ENCODE measurements around the gene WDR7.

DNA sequence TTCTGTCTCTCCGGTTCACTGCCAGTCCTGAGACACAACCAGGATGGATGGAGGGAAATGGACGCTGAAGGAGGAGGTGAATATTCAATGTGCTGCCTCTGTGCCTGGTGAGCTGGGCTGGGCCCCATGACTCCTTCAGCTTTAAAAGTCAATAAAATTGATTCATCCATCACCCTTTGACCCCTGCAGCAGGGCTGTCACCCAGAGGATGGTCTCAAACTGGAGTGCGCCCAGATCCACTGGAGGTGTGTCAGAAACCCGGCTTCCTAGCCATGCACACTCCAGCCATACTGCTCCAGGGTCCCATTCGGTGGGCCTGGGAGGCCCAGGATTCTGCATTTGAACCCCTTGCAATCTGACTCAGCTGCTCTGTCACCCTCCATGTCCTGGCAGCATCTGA, 401.6 kb downstream of the WDR7 start:
- TF ChIP-seq, protein P1, sequence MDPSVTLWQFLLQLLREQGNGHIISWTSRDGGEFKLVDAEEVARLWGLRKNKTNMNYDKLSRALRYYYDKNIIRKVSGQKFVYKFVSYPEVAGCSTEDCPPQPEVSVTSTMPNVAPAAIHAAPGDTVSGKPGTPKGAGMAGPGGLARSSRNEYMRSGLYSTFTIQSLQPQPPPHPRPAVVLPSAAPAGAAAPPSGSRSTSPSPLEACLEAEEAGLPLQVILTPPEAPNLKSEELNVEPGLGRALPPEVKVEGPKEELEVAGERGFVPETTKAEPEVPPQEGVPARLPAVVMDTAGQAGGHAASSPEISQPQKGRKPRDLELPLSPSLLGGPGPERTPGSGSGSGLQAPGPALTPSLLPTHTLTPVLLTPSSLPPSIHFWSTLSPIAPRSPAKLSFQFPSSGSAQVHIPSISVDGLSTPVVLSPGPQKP (IDR thresholded peaks at IDR 0.05; ENCODE audit: low read depth, low read length): no peak
- TF ChIP-seq, protein P2, sequence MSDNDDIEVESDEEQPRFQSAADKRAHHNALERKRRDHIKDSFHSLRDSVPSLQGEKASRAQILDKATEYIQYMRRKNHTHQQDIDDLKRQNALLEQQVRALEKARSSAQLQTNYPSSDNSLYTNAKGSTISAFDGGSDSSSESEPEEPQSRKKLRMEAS (IDR thresholded peaks at IDR 0.05): no peak
- no peak for TF ChIP-seq PBX3 (IDR thresholded peaks at IDR 0.05)
- TF ChIP-seq, protein P3, sequence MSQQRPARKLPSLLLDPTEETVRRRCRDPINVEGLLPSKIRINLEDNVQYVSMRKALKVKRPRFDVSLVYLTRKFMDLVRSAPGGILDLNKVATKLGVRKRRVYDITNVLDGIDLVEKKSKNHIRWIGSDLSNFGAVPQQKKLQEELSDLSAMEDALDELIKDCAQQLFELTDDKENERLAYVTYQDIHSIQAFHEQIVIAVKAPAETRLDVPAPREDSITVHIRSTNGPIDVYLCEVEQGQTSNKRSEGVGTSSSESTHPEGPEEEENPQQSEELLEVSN (IDR thresholded peaks at IDR 0.05; ENCODE audit: borderline replicate concordance, low read depth): no peak
- TF ChIP-seq CTCF (IDR thresholded peaks at IDR 0.05): no peak

All from A549 (cell line).